WI38 (cell line): ENCODE results near the gene DDX1.
"Not testable (repeated sequence)": the region's sequence is repeated elsewhere in the genome, so short reads cannot be mapped to it uniquely, and the experiment has no call there.

Experiments
- H3K4me3 ChIP-seq: 2 replicates; pipeline ENCODE4 v1.5.1; 2011; ENCODE audit warnings: low read depth, mild to moderate bottlenecking, control low read depth, low read length
- CTCF ChIP-seq: IDR thresholded peaks from 2 replicates; pipeline ENCODE4 v1.5.1; 2012; ENCODE audit warnings: low read depth, mild to moderate bottlenecking, control low read depth, low read length

DDX1 gene

DNA sequence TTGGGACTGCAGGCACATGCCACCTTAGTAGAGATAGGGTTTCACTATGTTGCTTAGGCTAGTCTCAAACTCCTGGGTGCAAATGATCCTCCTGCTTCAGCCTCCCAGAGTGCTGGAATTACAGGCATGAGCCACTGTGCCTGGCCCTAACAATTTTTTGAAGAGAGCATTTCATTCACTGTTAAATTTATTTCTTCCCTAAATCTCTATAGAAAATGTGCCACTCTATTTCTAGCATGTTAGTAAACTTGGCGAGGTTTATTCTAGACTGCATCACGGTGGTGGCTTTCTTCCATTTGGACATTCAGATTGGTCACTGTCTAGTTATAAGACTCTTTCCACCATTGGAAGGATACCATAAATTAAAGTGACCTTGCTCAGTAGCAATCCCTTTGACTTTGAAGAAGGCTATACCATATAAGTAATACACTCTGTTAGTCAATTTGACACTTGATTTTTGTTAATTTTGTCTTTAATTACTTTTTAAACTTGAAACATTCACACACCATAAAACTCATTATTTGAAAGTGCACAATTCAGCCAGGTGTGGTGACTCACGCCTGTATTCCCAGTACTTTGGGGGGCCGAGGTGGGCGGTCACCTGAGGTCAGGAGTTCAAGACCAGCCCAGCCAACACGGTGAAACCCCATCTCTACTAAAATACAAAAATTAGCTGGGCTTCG, 16.2 kb downstream of the DDX1 start:
- TF ChIP-seq CTCF, result no peak
- H3K4me3 ChIP-seq, result no peak overlapping the region

GRCh38 chr2:15608392-15608761, 16.7 kb downstream of the DDX1 start:
- H3K4me3 ChIP-seq, result no peak overlapping the region
- no peak for TF ChIP-seq CTCF

GRCh38 chr2:15609341-15610042, 17.8 kb downstream of the DDX1 start:
- H3K4me3 ChIP-seq, result no peak overlapping the region
- TF ChIP-seq CTCF, result no peak

GRCh38 chr2:15610430-15610952, 18.8 kb downstream of the DDX1 start:
- H3K4me3 ChIP-seq, result no peak overlapping the region
- no peak for TF ChIP-seq CTCF

GRCh38 chr2:15612101-15612500, 20.4 kb downstream of the DDX1 start:
- H3K4me3 ChIP-seq, result not testable (repeated sequence)

DNA sequence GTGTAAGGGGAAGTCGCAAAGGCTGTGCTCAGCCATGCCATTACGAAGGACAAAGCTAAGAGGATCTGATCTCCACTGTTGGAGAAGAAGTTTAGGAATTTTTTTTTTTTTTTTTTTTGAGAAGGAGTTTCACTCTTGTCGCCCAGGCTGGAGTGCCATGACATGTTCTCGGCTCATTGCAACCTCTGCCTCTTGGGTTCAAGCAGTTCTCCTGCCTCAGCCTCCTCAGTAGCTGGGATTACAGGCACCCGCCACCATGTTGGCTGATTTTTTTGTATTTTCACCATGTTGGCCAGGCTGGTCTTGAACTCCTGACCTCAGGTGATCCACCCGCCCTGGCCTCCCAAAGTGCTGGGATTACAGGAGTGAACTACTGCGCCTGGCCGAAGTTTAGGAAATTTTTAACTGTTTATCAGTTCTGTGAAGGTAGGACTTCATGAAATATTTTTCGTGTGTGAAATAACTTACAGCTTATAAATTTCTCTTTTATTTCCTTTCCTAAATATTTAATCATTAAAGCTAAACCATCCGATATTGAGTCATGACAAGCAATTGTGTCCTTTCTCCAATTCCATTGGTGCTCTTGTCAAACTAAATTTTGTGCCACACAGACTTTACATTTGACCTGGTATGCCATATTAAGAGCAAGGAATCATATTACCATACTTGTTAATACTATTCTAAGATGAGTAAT, 22.2 kb downstream of the DDX1 start:
- H3K4me3 ChIP-seq, result no peak overlapping the region
- no peak for TF ChIP-seq CTCF

DNA sequence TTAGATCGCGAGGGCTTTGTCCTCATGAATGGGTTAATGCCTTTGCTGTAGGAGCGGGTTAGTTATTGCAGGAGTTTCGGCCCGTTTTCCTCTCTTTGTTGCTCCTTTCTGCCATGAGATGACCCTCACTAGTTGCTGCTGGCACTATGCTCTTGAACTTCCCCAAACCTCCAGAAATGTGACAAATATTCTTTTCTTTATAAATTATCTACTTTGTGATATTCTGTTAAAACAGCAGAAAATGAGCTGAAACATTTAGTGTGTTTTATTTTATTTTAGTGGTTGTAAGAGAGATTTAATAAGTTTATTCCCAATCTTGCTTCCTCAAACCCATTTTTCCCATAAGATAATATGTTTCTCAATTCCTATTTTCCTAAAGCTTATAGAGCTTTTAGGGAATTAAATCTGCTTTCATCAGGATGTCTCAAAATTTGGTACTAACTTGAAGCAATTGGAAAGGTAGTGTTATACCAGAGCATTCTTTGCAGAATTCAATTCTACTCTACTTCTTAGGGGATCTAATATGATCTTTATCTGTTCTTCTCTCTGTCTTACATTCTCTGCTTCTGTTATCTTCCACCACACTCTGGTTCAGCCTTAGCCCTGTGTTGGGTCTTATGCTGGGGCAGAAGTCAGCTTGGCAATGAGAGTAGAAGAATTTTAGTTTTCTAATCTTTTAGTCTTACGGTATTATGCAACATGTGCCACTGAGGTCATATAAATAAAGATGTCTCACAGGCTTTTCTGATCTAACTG, 23.1 kb downstream of the DDX1 start:
- no peak for TF ChIP-seq CTCF
- H3K4me3 ChIP-seq, result no peak overlapping the region
